IMR-90 (cell line): Measurements from ENCODE around the gene KRT8. TPM values are rescaled to one million over a fixed set of nuclear protein-coding genes. Genes with fewer than 3 reads are reported as not detected.
A peak's percentile ranks its signal among the peaks of the same experiment; 100 is the strongest.

Experiments
- ATAC-seq: fragments of 200-7000 bp; cut with Tn5 transposase; 2 replicates; pipeline ENCODE4 v1.9.1; 2020; ENCODE audit warnings: low read depth, mild to moderate bottlenecking, moderate library complexity
- BruUV-seq: library from RNA; stranded (reverse); fragments of 400-500 nt; replicated peaks from 2 replicates; lab custom pipeline; 2021; lab: Mats Ljungman, UMichigan
- CTCF ChIA-PET: fragments of 300-600 bp; formaldehyde crosslinking; extraction: SDS; loops from one replicate; lab custom pipeline; 2021; ENCODE audit warnings: antibody characterized with exemption; lab: Yijun Ruan, JAX
- POLR2A ChIA-PET: fragments of 300-600 bp; sonication (Branson Sonifier 250); formaldehyde crosslinking; loops from one replicate; lab custom pipeline; 2022; ENCODE audit warnings: antibody characterized with exemption; ENCODE audit not compliant: unreplicated experiment; lab: Charles Lee
- DNase-seq: peaks from one replicate; pipeline ENCODE4 v3.0.0; 2013
- H2AFZ ChIP-seq: replicated peaks from 2 replicates; pipeline ENCODE3; 2013; ENCODE audit warnings: low read length, mild to moderate bottlenecking; ENCODE audit not compliant: poor library complexity
- H2AK5ac ChIP-seq: 2 replicates; pipeline ENCODE4 v1.6.1; 2013; ENCODE audit warnings: low read depth, low read length, inconsistent platforms
- H2AK9ac ChIP-seq: replicated peaks from 2 replicates; pipeline ENCODE3; 2013; ENCODE audit warnings: mild to moderate bottlenecking, low read depth, low read length, moderate library complexity; ENCODE audit not compliant: poor library complexity
- H2BK120ac ChIP-seq: 2 replicates; pipeline ENCODE4 v1.6.1; 2013; ENCODE audit warnings: low read depth, low read length, inconsistent platforms
- H2BK15ac ChIP-seq: 3 replicates; pipeline ENCODE4 v1.6.1; 2013; ENCODE audit warnings: low read depth, low read length, inconsistent platforms
- H2BK20ac ChIP-seq: 2 replicates; pipeline ENCODE4 v1.6.1; 2013; ENCODE audit warnings: low read depth, mild to moderate bottlenecking, inconsistent platforms, low read length, moderate library complexity
- H2BK5ac ChIP-seq: 2 replicates; pipeline ENCODE4 v1.6.1; 2013; ENCODE audit warnings: mild to moderate bottlenecking, low read depth, low read length, inconsistent platforms; ENCODE audit not compliant: poor library complexity, severe bottlenecking
- H3K14ac ChIP-seq: replicated peaks from 2 replicates; pipeline ENCODE4 v1.6.1; 2013; ENCODE audit warnings: low read depth, low read length, inconsistent platforms
- H3K18ac ChIP-seq: 2 replicates; pipeline ENCODE4 v1.6.1; 2013; ENCODE audit warnings: low read depth, low read length, control low read depth
- H3K23ac ChIP-seq: 2 replicates; pipeline ENCODE4 v1.6.1; 2013; ENCODE audit warnings: low read depth, low read length, inconsistent platforms
- H3K27ac ChIP-seq: 2 replicates; pipeline ENCODE4 v1.5.1; 2013; ENCODE audit warnings: mild to moderate bottlenecking, control low read depth, low read length; ENCODE audit not compliant: insufficient read depth
- H3K27me3 ChIP-seq: 2 replicates; pipeline ENCODE4 v1.6.1; 2013; ENCODE audit warnings: low read length; ENCODE audit not compliant: control insufficient read depth, insufficient read depth
- H3K36me3 ChIP-seq: 2 replicates; pipeline ENCODE4 v1.6.1; 2013; ENCODE audit warnings: low read length, mixed read lengths; ENCODE audit not compliant: control insufficient read depth, insufficient read depth
- H3K4ac ChIP-seq: 2 replicates; pipeline ENCODE4 v1.6.1; 2013; ENCODE audit warnings: low read depth, low read length, inconsistent platforms
- H3K4me1 ChIP-seq: 2 replicates; pipeline ENCODE4 v1.6.1; 2013; ENCODE audit warnings: low read length, mixed read lengths; ENCODE audit not compliant: control insufficient read depth, insufficient read depth
- H3K4me2 ChIP-seq: 2 replicates; pipeline ENCODE4 v1.6.1; 2013; ENCODE audit warnings: low read depth, mild to moderate bottlenecking, control low read depth, low read length, moderate library complexity
- H3K4me3 ChIP-seq: 2 replicates; pipeline ENCODE4 v1.5.1; 2013; ENCODE audit warnings: low read depth, mild to moderate bottlenecking, control low read depth, low read length, moderate library complexity; ENCODE audit not compliant: insufficient read depth
- H3K56ac ChIP-seq: 2 replicates; pipeline ENCODE4 v1.6.1; 2013; ENCODE audit warnings: low read length, inconsistent platforms; ENCODE audit not compliant: insufficient read depth; ENCODE audit errors: extremely low read depth
- H3K79me1 ChIP-seq, 2 experiments: 2 replicates each; pipeline ENCODE4 v1.6.1; 2013; ENCODE audit warnings: low read length in 2 of 2, inconsistent platforms in 1 of 2, low read depth in 1 of 2
- H3K9ac ChIP-seq: 2 replicates; pipeline ENCODE4 v1.6.1; 2013; ENCODE audit warnings: low read depth, low read length, control low read depth
- H3K9me1 ChIP-seq: 2 replicates; pipeline ENCODE4 v1.6.1; 2013; ENCODE audit warnings: low read length, inconsistent platforms; ENCODE audit not compliant: insufficient read depth
- H3K9me3 ChIP-seq: 2 replicates; pipeline ENCODE4 v1.6.1; 2013; ENCODE audit warnings: low read length; ENCODE audit not compliant: control insufficient read depth, insufficient read depth
- H4K20me1 ChIP-seq: 2 replicates; pipeline ENCODE4 v1.6.1; 2013; ENCODE audit warnings: low read length, inconsistent platforms; ENCODE audit not compliant: insufficient read depth
- H4K5ac ChIP-seq: 2 replicates; pipeline ENCODE4 v1.6.1; 2013; ENCODE audit warnings: mild to moderate bottlenecking, low read depth, low read length, control low read depth
- H4K8ac ChIP-seq, 2 experiments: 2 replicates each; pipeline ENCODE4 v1.6.1; 2013; ENCODE audit warnings: low read depth in 2 of 2, low read length in 2 of 2, control low read depth in 1 of 2, inconsistent platforms in 1 of 2
- H4K91ac ChIP-seq: 2 replicates; pipeline ENCODE4 v1.6.1; 2013; ENCODE audit warnings: low read depth, low read length, inconsistent platforms; ENCODE audit not compliant: insufficient read depth
- BHLHE40 ChIP-seq: fragments of 150-350 bp; IDR thresholded peaks from 2 replicates; pipeline ENCODE4 v1.6.1; 2016; ENCODE audit warnings: mild to moderate bottlenecking, low read depth, low read length
- CEBPB ChIP-seq: IDR thresholded peaks from 2 replicates; pipeline ENCODE4 v1.6.1; 2012; ENCODE audit warnings: low read depth, low read length, improper control_type of control experiment
- CHD1 ChIP-seq: IDR thresholded peaks from 2 replicates; pipeline ENCODE4 v1.6.1; 2012; ENCODE audit warnings: low read depth, low read length, improper control_type of control experiment
- CTCF ChIP-seq: conservative IDR thresholded peaks from 2 replicates; pipeline ENCODE4 v1.5.1; 2012; ENCODE audit warnings: mild to moderate bottlenecking, low read depth, low read length, improper control_type of control experiment
- ELK1 ChIP-seq: fragments of 150-350 bp; IDR thresholded peaks from 2 replicates; pipeline ENCODE4 v1.6.1; 2016; ENCODE audit warnings: low read depth, mild to moderate bottlenecking, low read length, moderate library complexity, borderline replicate concordance
- MAFK ChIP-seq: IDR thresholded peaks from 2 replicates; pipeline ENCODE4 v1.6.1; 2012; ENCODE audit warnings: low read depth, low read length, improper control_type of control experiment
- MXI1 ChIP-seq: IDR thresholded peaks from 2 replicates; pipeline ENCODE4 v1.6.1; 2012; ENCODE audit warnings: low read depth, mild to moderate bottlenecking, low read length, moderate library complexity, borderline replicate concordance
- NFE2L2 ChIP-seq: fragments of 150-350 bp; IDR thresholded peaks from 2 replicates; pipeline ENCODE4 v1.6.1; 2016; ENCODE audit warnings: low read depth, mild to moderate bottlenecking, low read length
- RAD21 ChIP-seq: IDR thresholded peaks from 2 replicates; pipeline ENCODE4 v1.6.1; 2012; ENCODE audit warnings: low read length, improper control_type of control experiment
- RCOR1 ChIP-seq: IDR thresholded peaks from 2 replicates; pipeline ENCODE4 v1.6.1; 2012; ENCODE audit warnings: mild to moderate bottlenecking, low read length, improper control_type of control experiment; ENCODE audit not compliant: insufficient replicate concordance
- RFX5 ChIP-seq: IDR thresholded peaks from 2 replicates; pipeline ENCODE4 v1.8.0; 2012; ENCODE audit warnings: low read depth, mild to moderate bottlenecking, low read length, moderate library complexity
- SMC3 ChIP-seq: fragments of 150-350 bp; IDR thresholded peaks from 2 replicates; pipeline ENCODE4 v1.6.1; 2016; ENCODE audit warnings: low read depth, mild to moderate bottlenecking, antibody characterized with exemption, low read length, moderate library complexity
- USF2 ChIP-seq: fragments of 150-350 bp; IDR thresholded peaks from 2 replicates; pipeline ENCODE4 v1.6.1; 2017; ENCODE audit warnings: mild to moderate bottlenecking, antibody characterized with exemption, low read length, low read depth
- WGBS, 2 experiments: methylation state at CpG; one replicate each; pipeline versions ENCODE4 v1.1.5 to v1.1.7; 2013; ENCODE audit warnings: missing lambda C conversion rate in 2 of 2; ENCODE audit not compliant: insufficient read length in 1 of 2; ENCODE audit errors: extremely low coverage in 2 of 2; 5-methylcytosine and 5-hydroxymethylcytosine counted together
- dilution Hi-C: fragments of 300-500 bp; cut with HindIII; formaldehyde crosslinking; loops from one replicate; pipeline ENCODE4 v1.14.3; 2018; ENCODE audit warnings: low sequenced_read_pairs; ENCODE audit not compliant: unreplicated experiment
- in situ Hi-C: fragments of 300-500 bp; cut with MboI; formaldehyde crosslinking; loops from 3 replicates; pipeline ENCODE4 v1.14.3; 2019; ENCODE audit warnings: low sequenced_read_pairs, inconsistent platforms, mixed read lengths
- intact Hi-C: fragments of 100-400 bp; cut with micrococcal nuclease; formaldehyde crosslinking; loops from 2 replicates; pipeline ENCODE4 v1.10.0; 2022
- polyA plus RNA-seq, 3 experiments: library from polyadenylated mRNA; depleted of rRNA; stranded (reverse); fragments of >200 nt; gene quantifications; 2 replicates each; pipeline ENCODE4 v1.2.3, GENCODE V29; 2012; ENCODE audit warnings: low replicate concordance in 1 of 3
- total RNA-seq: library from RNA; depleted of rRNA; stranded (reverse); fragments of >200 nt; gene quantifications from 2 replicates; pipeline ENCODE4 v1.2.3, GENCODE V29; 2012

Gene KRT8
- total and polyA plus RNA-seq, 2 of the 4 experiments (the other 2 are of a cell fraction) = 10.9 to 39.3 TPM

- peak overlapping the region; percentile 58 for H3K27ac ChIP-seq
- peak overlapping the region; percentile 94 for H2BK20ac ChIP-seq
- peak overlapping the region; percentile 76 for H3K18ac ChIP-seq
- peak overlapping the region; percentile 83 to 85 for H4K8ac ChIP-seq
- intact Hi-C loops = loop anchor here (5.0 to 10.0 kb wide), 3 partner anchors 482 to 659 kb away; no protein-coding TSS in a partner anchor
- H4K20me1 ChIP-seq = no peaks in the 10 kb centered on the region
- peaks cover 26% of the 10 kb centered on the region for H3K4me1 ChIP-seq
- H3K4me3 ChIP-seq = peak overlapping the region; percentile 34
- H3K4ac ChIP-seq = peak overlapping the region; percentile 84
- WGBS, 2 experiments = 17% methylated on average over 4 of the region's 55 CpGs; no CpG with 5 or more reads in 1 of the 2 experiments
- H3K79me1 ChIP-seq = no peaks in the 10 kb centered on the region
- H3K56ac ChIP-seq = peak overlapping the region; percentile 74; the same call in 1 of the 2 replicates
- H3K36me3 ChIP-seq = no peaks in the 10 kb centered on the region
- H3K4me2 ChIP-seq = peak overlapping the region; percentile 78
- H2AFZ ChIP-seq = peak overlapping the region; percentile 91
- dilution Hi-C loops = no loop called here
- H4K91ac ChIP-seq = peak overlapping the region; percentile 91
- BruUV-seq = no TSS peak
- H3K27me3 ChIP-seq = no peaks in the 10 kb centered on the region
- H3K23ac ChIP-seq = peak overlapping the region; percentile 95
- peak overlapping the region; percentile 90 for H2BK120ac ChIP-seq
- H3K9ac ChIP-seq = peak overlapping the region; percentile 74
- peak overlapping the region; percentile 87 for H2AK5ac ChIP-seq
- POLR2A ChIA-PET = no interaction called here
- no peaks in the 10 kb centered on the region for H3K9me3 ChIP-seq
- peak overlapping the region; percentile 79 for H4K5ac ChIP-seq
- H2AK9ac ChIP-seq = peak overlapping the region; percentile 89
- peak overlapping the region; percentile 81; the same call in 2 of the 3 replicates for H2BK15ac ChIP-seq
- DNase-seq (peak; percentile 89), ATAC-seq (peak; percentile 76)
- peaks cover 23% of the 10 kb centered on the region for H3K9me1 ChIP-seq
- H3K14ac ChIP-seq = peak overlapping the region; percentile 41
- CTCF ChIA-PET = interaction anchor here (0.6 to 1.5 kb wide), 4 partner anchors 9 to 752 kb away, joined by 3 to 7 read pairs (median 4); no protein-coding TSS in a partner anchor
- peak overlapping the region; percentile 68 for H2BK5ac ChIP-seq
- in situ Hi-C loops = no loop called here
- TF ChIP-seq CHD1 = no peak
- peak; percentile 70 for TF ChIP-seq MAFK
- TF ChIP-seq ELK1 = no peak
- TF ChIP-seq SMC3 = 0 out of 2 replicates have a peak, but pooled peaks have one; percentile 3
- TF ChIP-seq RAD21 = no peak
- no peak for TF ChIP-seq CEBPB
- TF ChIP-seq CTCF = no peak
- TF ChIP-seq MXI1 = no peak
- TF ChIP-seq RCOR1 = no peak
- no peak for TF ChIP-seq USF2
- TF ChIP-seq NFE2L2 = peak; percentile 60; the same call in 1 of the 2 replicates
- TF ChIP-seq BHLHE40 = peak; percentile 27; the same call in 1 of the 2 replicates
- no peak for TF ChIP-seq RFX5
Observed at GRCh38 chr12:52873832-52874572, 30.9 kb downstream of the KRT8 start.
